Measurements from ENCODE around the gene TREX2.

The TREX2 gene

GRCh38 chrX:153433781-153434285 lies 12.0 kb downstream of the TREX2 start:
- DNase-seq (ENCODE audit: low read depth) = no peak

GRCh38 chrX:153433161-153433680 lies 12.6 kb downstream of the TREX2 start:
- DNase-seq (ENCODE audit: low read depth) = no peak

- DNase-seq (ENCODE audit: low read depth) = no peak
Measured at GRCh38 chrX:153430796-153431195, 15.1 kb downstream of the TREX2 start.

GRCh38 chrX:153426204-153426603 lies 19.7 kb downstream of the TREX2 start:
- DNase-seq (ENCODE audit: low read depth) = no peak

- peak; percentile 1 for DNase-seq (ENCODE audit: low read depth)
Measured at GRCh38 chrX:153423652-153424051, 22.2 kb downstream of the TREX2 start.

- no peak for DNase-seq (ENCODE audit: low read depth)
Measured at GRCh38 chrX:153421856-153422255, 24.0 kb downstream of the TREX2 start.

- DNase-seq (ENCODE audit: low read depth) = no peak
Measured at GRCh38 chrX:153420851-153421599, 24.8 kb downstream of the TREX2 start.

GRCh38 chrX:153417637-153418036 lies 28.2 kb downstream of the TREX2 start:
- no peak for DNase-seq (ENCODE audit: low read depth)

- DNase-seq (ENCODE audit: low read depth) = no peak
Measured at GRCh38 chrX:153416781-153417450, 28.9 kb downstream of the TREX2 start.

GRCh38 chrX:153414856-153415510 lies 30.9 kb downstream of the TREX2 start:
- DNase-seq (ENCODE audit: low read depth) = peak; percentile 74

- no peak for DNase-seq (ENCODE audit: low read depth)
Measured at GRCh38 chrX:153413731-153414130, 32.1 kb downstream of the TREX2 start.

GRCh38 chrX:153412746-153413720 lies 32.8 kb downstream of the TREX2 start:
- DNase-seq (ENCODE audit: low read depth) = no peak

GRCh38 chrX:153411988-153412574 lies 33.8 kb downstream of the TREX2 start:
- DNase-seq (ENCODE audit: low read depth) = no peak

- no peak for DNase-seq (ENCODE audit: low read depth)
Measured at GRCh38 chrX:153411255-153411987, 34.4 kb downstream of the TREX2 start, which contains the start of gene ZFP92. ZFP92 (plus strand) TSS chrX:153411472; CDS start chrX:153418323, 6,851 bp downstream.

GRCh38 chrX:153410888-153411254 lies 35.0 kb downstream of the TREX2 start:
- no peak for DNase-seq (ENCODE audit: low read depth)

- no peak for DNase-seq (ENCODE audit: low read depth)
Measured at GRCh38 chrX:153410373-153410772, 35.5 kb downstream of the TREX2 start.

- no peak for DNase-seq (ENCODE audit: low read depth)
Measured at GRCh38 chrX:153409414-153410101, 36.3 kb downstream of the TREX2 start.

- DNase-seq (ENCODE audit: low read depth) = no peak
Measured at GRCh38 chrX:153408871-153409351, 36.9 kb downstream of the TREX2 start.

GRCh38 chrX:153408221-153408721 lies 37.6 kb downstream of the TREX2 start:
- DNase-seq (ENCODE audit: low read depth) = no peak

Data from fibroblast of gingiva (primary cell).